Smooth muscle cell (in vitro differentiated cells): Measurements from ENCODE around the gene MUC12. TPM values are rescaled to one million over a fixed set of nuclear protein-coding genes. Genes with fewer than 3 reads are reported as not detected.

Experiments
- DNase-seq: peaks from one replicate; lab custom pipeline; 2025; ENCODE audit not compliant: unreplicated experiment; lab: John Stamatoyannopoulos, UW
- H2AFZ ChIP-seq: fragments of 200-600 bp; sonication (generic); 2 replicates; pipeline ENCODE4 v1.6.0; 2016; ENCODE audit warnings: antibody characterized with exemption, low read depth, mild to moderate bottlenecking
- H3F3A ChIP-seq: fragments of 200-600 bp; sonication (generic); 2 replicates; pipeline ENCODE4 v1.6.0; 2017; ENCODE audit warnings: antibody characterized with exemption, low read depth
- H3K27ac ChIP-seq: fragments of 200-600 bp; sonication (generic); 2 replicates; pipeline ENCODE4 v1.5.1; 2016; ENCODE audit warnings: low read depth, mild to moderate bottlenecking
- H3K27me3 ChIP-seq: fragments of 200-600 bp; sonication (generic); 2 replicates; pipeline ENCODE4 v1.6.1; 2016; ENCODE audit warnings: low read depth, mild to moderate bottlenecking
- H3K36me3 ChIP-seq: fragments of 200-600 bp; sonication (generic); 2 replicates; pipeline ENCODE4 v1.5.1; 2016; ENCODE audit warnings: low read depth
- H3K4me1 ChIP-seq: fragments of 200-600 bp; sonication (generic); 2 replicates; pipeline ENCODE4 v1.5.1; 2016; ENCODE audit warnings: low read depth
- H3K4me2 ChIP-seq: fragments of 200-600 bp; sonication (generic); 2 replicates; pipeline ENCODE4 v1.6.0; 2016; ENCODE audit warnings: mild to moderate bottlenecking
- H3K4me3 ChIP-seq: fragments of 200-600 bp; sonication (generic); 2 replicates; pipeline ENCODE4 v1.5.1; 2016; ENCODE audit warnings: mild to moderate bottlenecking
- H3K79me2 ChIP-seq: fragments of 200-600 bp; sonication (generic); 2 replicates; pipeline ENCODE4 v1.6.0; 2016; ENCODE audit warnings: low read depth, mild to moderate bottlenecking
- H3K9ac ChIP-seq: fragments of 200-600 bp; sonication (generic); 2 replicates; pipeline ENCODE4 v1.6.0; 2016; ENCODE audit warnings: low read depth
- H3K9me3 ChIP-seq: fragments of 200-600 bp; sonication (generic); replicated peaks from 2 replicates; pipeline ENCODE4 v1.5.1; 2016; ENCODE audit warnings: low read depth
- H4K20me1 ChIP-seq: fragments of 200-600 bp; sonication (generic); 2 replicates; pipeline ENCODE4 v1.6.0; 2016; ENCODE audit warnings: low read depth
- WGBS: methylation state at CpG from one replicate; pipeline ENCODE4 v1.1.7; 2016; ENCODE audit warnings: low lambda C conversion rate; 5-methylcytosine and 5-hydroxymethylcytosine counted together
- polyA plus RNA-seq: library from polyadenylated mRNA; unstranded; fragments of >200 nt; fragmentation: Nextera tagmentation; extraction: Ambion mirVana; gene quantifications from 2 replicates; pipeline ENCODE4 v1.2.1, GENCODE V29; 2016
- total RNA-seq: library from RNA; depleted of rRNA; stranded (reverse); fragments of >200 nt; gene quantifications from 2 replicates; pipeline ENCODE4 v1.2.3, GENCODE V29; 2014
- TF ChIP-seq, protein P1 (sequence below): fragments of 200-600 bp; sonication (generic); IDR thresholded peaks from 2 replicates; pipeline ENCODE4 v1.5.1; 2017; ENCODE audit warnings: borderline replicate concordance, mild to moderate bottlenecking, antibody characterized with exemption; ENCODE audit not compliant: insufficient read depth, poor library complexity, severe bottlenecking

The MUC12 gene
- total and polyA plus RNA-seq, 2 experiments from 2014 or later = 13.5 to 18.0 TPM

DNA sequence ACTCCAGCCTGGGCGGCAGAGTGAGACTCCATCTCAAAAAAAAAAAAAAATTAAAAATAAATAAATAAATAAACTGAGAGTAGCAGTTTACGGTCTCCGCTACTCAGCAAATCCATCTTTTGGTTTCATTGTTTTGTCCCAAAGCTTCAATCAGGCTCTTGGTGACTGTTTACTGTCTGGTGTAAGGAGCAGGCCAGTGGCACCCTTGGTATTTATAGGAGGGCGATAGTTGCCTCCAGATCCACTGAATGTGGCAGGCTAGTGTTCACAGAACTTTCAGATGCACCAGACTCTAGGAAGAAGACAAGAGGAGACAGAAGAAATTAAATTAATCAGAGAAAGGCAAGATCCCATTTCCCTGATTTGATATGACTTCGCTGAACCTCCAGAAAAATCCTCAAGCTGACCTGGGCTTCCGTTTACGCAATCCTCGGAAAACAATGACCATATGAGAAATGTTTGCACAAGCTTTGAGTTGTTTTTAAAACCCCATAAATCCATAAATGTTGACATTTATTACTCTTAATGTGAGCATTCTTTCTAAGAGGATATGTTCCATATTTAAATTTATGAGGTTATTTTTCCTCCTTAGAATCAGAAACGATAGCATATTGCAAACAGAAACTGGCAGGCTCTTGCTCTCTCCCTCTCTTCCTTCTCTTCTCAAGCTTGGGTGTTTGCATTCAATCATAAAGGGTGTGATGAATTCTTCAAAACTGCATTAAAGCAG lies 27.2 kb upstream of the MUC12 start:
- no peak for DNase-seq
- WGBS = 87% methylated on average over 9 of the region's 9 CpGs
- no peaks in the 10 kb centered on the region for H4K20me1 ChIP-seq
- no peaks in the 10 kb centered on the region for H3K79me2 ChIP-seq
- no peaks in the 10 kb centered on the region for H3K36me3 ChIP-seq
- TF ChIP-seq, protein P1, sequence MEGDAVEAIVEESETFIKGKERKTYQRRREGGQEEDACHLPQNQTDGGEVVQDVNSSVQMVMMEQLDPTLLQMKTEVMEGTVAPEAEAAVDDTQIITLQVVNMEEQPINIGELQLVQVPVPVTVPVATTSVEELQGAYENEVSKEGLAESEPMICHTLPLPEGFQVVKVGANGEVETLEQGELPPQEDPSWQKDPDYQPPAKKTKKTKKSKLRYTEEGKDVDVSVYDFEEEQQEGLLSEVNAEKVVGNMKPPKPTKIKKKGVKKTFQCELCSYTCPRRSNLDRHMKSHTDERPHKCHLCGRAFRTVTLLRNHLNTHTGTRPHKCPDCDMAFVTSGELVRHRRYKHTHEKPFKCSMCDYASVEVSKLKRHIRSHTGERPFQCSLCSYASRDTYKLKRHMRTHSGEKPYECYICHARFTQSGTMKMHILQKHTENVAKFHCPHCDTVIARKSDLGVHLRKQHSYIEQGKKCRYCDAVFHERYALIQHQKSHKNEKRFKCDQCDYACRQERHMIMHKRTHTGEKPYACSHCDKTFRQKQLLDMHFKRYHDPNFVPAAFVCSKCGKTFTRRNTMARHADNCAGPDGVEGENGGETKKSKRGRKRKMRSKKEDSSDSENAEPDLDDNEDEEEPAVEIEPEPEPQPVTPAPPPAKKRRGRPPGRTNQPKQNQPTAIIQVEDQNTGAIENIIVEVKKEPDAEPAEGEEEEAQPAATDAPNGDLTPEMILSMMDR = no peak
- no peaks in the 10 kb centered on the region for H3K27me3 ChIP-seq
- H3K4me1 ChIP-seq = no peaks in the 10 kb centered on the region
- H3K9me3 ChIP-seq = no peaks in the 10 kb centered on the region
- no peaks in the 10 kb centered on the region for H3F3A ChIP-seq
- no peak overlapping the region for H3K4me3 ChIP-seq
- H2AFZ ChIP-seq = no peak overlapping the region
- no peak overlapping the region for H3K9ac ChIP-seq
- H3K27ac ChIP-seq = no peak overlapping the region
- no peak overlapping the region for H3K4me2 ChIP-seq

DNA sequence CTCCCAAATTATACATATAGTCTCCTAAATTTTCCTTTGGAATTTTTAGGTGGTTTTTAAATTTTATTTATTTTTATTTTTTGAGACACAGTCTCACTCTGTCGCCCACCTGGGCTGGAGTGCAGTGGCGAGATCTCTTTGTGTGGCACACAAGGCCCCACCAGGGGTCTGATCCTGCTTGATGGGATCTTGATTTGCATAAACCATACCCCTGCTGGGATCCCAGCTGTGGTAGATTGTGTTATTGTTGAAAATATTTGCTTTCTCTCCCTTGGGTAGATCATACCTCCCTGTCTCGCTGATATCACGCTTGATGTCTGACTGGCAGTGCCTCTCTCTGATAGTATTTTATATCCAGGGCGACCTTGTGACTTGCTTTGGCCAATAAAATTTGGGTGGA lies 25.7 kb upstream of the MUC12 start:
- no peak overlapping the region for H3K27ac ChIP-seq

DNA sequence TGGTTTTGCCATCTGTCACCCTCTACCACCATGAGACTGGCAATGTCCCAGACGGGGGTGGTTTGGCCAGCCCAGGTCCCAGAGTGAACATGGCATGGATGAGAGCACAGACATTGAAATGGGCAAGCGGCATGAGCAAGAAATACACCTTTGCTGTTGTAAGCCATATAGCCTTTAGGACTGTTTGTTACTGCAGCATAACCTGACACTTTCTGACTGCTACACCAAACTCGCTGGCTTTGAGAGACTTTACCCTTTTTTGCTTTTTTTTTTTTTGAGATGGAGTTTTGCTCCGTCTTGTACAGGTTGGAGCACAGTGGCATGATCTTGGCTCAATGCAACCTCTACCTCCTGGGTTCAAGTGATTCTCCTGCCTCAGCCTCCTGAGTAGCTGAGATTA lies 25.2 kb upstream of the MUC12 start:
- 100% methylated on average over 4 of the region's 4 CpGs for WGBS
- Histone ChIP-seq H3K4me3 (no peak overlapping the region), H3K27ac (no peak overlapping the region), H3K4me1 (no peaks in the 10 kb centered on the region), H3F3A (no peaks in the 10 kb centered on the region), H3K79me2 (no peaks in the 10 kb centered on the region), H3K4me2 (no peak overlapping the region), H3K27me3 (no peaks in the 10 kb centered on the region), H3K36me3 (no peaks in the 10 kb centered on the region), H3K9me3 (no peaks in the 10 kb centered on the region), H2AFZ (no peak overlapping the region), H3K9ac (no peak overlapping the region), H4K20me1 (no peaks in the 10 kb centered on the region)
- DNase-seq = no peak
- TF ChIP-seq, protein P1 = no peak

More for the DNA sequence above, 25.7 kb upstream of the MUC12 start:
- H3K9me3 ChIP-seq = no peaks in the 10 kb centered on the region
- H3K79me2 ChIP-seq = no peaks in the 10 kb centered on the region
- H3K4me2 ChIP-seq = no peak overlapping the region
- H3K9ac ChIP-seq = no peak overlapping the region
- H3K4me3 ChIP-seq = no peak overlapping the region
- no peaks in the 10 kb centered on the region for H3K27me3 ChIP-seq
- no peak for DNase-seq
- H2AFZ ChIP-seq = no peak overlapping the region
- no peaks in the 10 kb centered on the region for H3K4me1 ChIP-seq
- 92% methylated on average over 5 of the region's 5 CpGs for WGBS
- no peaks in the 10 kb centered on the region for H3K36me3 ChIP-seq
- H3F3A ChIP-seq = no peaks in the 10 kb centered on the region
- TF ChIP-seq, protein P1 = no peak
- H4K20me1 ChIP-seq = no peaks in the 10 kb centered on the region

DNA sequence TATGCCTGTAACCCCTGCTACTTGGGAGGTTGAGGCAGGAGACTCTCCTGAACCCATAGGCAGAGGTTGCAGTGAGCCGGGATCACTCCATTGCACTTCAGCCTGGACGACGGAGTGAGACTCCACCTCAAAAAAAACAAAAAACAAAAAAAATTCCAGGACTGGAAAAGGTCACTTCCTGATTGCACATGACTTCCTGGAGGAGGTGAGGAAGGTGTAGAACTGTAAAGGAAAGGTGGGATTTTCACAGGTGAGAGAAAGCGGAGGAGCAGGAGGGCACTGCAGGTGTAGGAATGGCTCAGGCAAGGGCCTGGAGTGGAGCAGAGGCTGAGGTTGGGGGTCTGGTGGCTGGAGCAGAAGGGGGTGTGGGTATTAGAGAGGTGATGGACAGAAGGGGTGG lies 23.3 kb upstream of the MUC12 start:
- no peaks in the 10 kb centered on the region for H3K4me1 ChIP-seq
- H3K9me3 ChIP-seq = no peaks in the 10 kb centered on the region
- H3K4me3 ChIP-seq = no peak overlapping the region
- no peak overlapping the region for H2AFZ ChIP-seq
- H3F3A ChIP-seq = no peaks in the 10 kb centered on the region
- no peaks in the 10 kb centered on the region for H3K36me3 ChIP-seq
- H3K4me2 ChIP-seq = no peak overlapping the region
- 93% methylated on average over 4 of the region's 4 CpGs for WGBS
- no peak overlapping the region for H3K9ac ChIP-seq
- no peak for DNase-seq
- no peaks in the 10 kb centered on the region for H4K20me1 ChIP-seq
- TF ChIP-seq, protein P1 = no peak
- H3K27me3 ChIP-seq = peaks cover 5% of the 10 kb centered on the region
- no peaks in the 10 kb centered on the region for H3K79me2 ChIP-seq
- H3K27ac ChIP-seq = no peak overlapping the region
